Measurements from ENCODE around the gene PEPD.
"Not testable (repeated sequence)": the region's sequence is repeated elsewhere in the genome, so short reads cannot be mapped to it uniquely, and the experiment has no call there.

The PEPD gene

GRCh38 chr19:33496038-33496895 lies 25.3 kb downstream of the PEPD start:
- DNase-seq, result no peak

- DNase-seq, result no peak
These were observed 28.0 kb downstream of the PEPD start for GRCh38 chr19:33493401-33494275.

GRCh38 chr19:33492951-33493350 lies 28.6 kb downstream of the PEPD start:
- DNase-seq, result no peak

GRCh38 chr19:33492090-33492489 lies 29.5 kb downstream of the PEPD start:
- DNase-seq, result no peak

GRCh38 chr19:33490596-33490995 lies 31.0 kb downstream of the PEPD start:
- not testable (repeated sequence) for DNase-seq

GRCh38 chr19:33490041-33490451 lies 31.5 kb downstream of the PEPD start:
- DNase-seq, result no peak

GRCh38 chr19:33488826-33489225 lies 32.8 kb downstream of the PEPD start:
- DNase-seq, result no peak

GRCh38 chr19:33487901-33488800 lies 33.4 kb downstream of the PEPD start:
- no peak for DNase-seq

- no peak for DNase-seq
These were observed 34.4 kb downstream of the PEPD start for GRCh38 chr19:33486936-33487811.

GRCh38 chr19:33486407-33486806 lies 35.2 kb downstream of the PEPD start:
- no peak for DNase-seq

GRCh38 chr19:33484226-33484774 lies 37.3 kb downstream of the PEPD start:
- DNase-seq, result no peak

GRCh38 chr19:33482476-33482875 lies 39.1 kb downstream of the PEPD start:
- DNase-seq, result no peak

- DNase-seq, result no peak
These were observed 39.7 kb downstream of the PEPD start for GRCh38 chr19:33481863-33482262.

- DNase-seq, result not testable (repeated sequence)
These were observed 42.0 kb downstream of the PEPD start for GRCh38 chr19:33479570-33479969.

GRCh38 chr19:33477781-33478180 lies 43.8 kb downstream of the PEPD start:
- DNase-seq, result no peak

- DNase-seq, result no peak
These were observed 45.4 kb downstream of the PEPD start for GRCh38 chr19:33476151-33476707.

GRCh38 chr19:33473653-33474305 lies 47.8 kb downstream of the PEPD start:
- DNase-seq, result no peak

GRCh38 chr19:33472691-33473652 lies 48.6 kb downstream of the PEPD start:
- DNase-seq, result no peak

- no peak for DNase-seq
These were observed 49.4 kb downstream of the PEPD start for GRCh38 chr19:33472226-33472625.
